HG03460 (cell line): ENCODE measurements around the gene STON2.
"Not testable (repeated sequence)": the region's sequence is repeated elsewhere in the genome, so short reads cannot be mapped to it uniquely, and the experiment has no call there.

Source experiments
- ATAC-seq: cut with Tn5 transposase; IDR thresholded peaks from one replicate; pipeline ENCODE4 v1.9.1; 2021; ENCODE audit not compliant: unreplicated experiment

Gene STON2, protein sequence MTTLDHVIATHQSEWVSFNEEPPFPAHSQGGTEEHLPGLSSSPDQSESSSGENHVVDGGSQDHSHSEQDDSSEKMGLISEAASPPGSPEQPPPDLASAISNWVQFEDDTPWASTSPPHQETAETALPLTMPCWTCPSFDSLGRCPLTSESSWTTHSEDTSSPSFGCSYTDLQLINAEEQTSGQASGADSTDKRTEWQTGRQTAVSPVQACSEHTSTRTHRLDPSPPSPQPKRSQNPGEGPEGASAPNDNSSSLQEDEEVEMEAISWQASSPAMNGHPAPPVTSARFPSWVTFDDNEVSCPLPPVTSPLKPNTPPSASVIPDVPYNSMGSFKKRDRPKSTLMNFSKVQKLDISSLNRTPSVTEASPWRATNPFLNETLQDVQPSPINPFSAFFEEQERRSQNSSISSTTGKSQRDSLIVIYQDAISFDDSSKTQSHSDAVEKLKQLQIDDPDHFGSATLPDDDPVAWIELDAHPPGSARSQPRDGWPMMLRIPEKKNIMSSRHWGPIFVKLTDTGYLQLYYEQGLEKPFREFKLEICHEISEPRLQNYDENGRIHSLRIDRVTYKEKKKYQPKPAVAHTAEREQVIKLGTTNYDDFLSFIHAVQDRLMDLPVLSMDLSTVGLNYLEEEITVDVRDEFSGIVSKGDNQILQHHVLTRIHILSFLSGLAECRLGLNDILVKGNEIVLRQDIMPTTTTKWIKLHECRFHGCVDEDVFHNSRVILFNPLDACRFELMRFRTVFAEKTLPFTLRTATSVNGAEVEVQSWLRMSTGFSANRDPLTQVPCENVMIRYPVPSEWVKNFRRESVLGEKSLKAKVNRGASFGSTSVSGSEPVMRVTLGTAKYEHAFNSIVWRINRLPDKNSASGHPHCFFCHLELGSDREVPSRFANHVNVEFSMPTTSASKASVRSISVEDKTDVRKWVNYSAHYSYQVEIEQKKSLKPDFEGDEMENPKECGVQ

DNA sequence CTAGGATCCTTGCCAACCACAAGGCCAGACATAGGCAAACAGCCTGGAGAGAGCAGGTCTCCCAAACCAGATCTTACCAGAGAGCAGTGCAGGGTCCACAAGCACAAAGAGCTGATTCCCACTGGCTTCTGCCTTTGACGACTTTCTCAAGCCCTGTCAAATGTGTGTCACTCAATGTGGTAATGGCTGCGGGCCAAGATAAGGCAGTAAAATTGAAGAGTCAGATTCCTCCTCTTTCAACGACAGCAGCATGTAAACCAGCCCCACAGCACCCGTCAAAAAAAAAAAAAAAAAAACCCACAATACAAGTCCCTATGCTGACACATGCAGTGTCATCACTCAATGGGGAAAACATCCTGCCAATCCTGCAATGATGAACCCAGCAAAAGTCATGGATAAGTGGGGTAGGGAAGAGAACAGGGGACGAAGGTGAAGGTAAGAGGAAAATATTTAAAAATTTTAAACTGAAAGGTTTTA, at the start of gene STON2:
Gene STON2, minus strand, starts transcription at position 123 of the 477 bp plus-strand sequence. CDS start 1,942 bp downstream, outside the sequence.
- ATAC-seq = no peak

DNA sequence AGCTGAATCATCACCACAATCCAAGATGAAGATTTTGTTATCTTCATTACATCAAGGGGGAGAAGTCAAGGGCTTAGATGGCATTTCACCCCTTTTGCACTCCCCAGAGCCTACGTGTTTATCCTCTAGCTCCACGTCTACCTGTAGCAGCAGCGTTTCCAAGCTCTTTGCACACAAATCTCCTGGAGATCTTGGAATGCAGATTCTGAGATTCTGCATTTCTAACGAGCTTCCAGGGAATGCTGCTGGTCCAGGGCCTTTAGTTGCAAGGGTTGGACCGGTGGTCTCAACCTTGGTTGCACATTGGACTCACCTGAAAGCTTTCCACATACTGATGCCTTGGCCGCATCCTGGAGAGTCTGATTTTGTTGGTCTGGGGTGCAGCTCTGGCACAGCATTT, 49.5 kb upstream of the STON2 start:
- ATAC-seq = no peak

DNA sequence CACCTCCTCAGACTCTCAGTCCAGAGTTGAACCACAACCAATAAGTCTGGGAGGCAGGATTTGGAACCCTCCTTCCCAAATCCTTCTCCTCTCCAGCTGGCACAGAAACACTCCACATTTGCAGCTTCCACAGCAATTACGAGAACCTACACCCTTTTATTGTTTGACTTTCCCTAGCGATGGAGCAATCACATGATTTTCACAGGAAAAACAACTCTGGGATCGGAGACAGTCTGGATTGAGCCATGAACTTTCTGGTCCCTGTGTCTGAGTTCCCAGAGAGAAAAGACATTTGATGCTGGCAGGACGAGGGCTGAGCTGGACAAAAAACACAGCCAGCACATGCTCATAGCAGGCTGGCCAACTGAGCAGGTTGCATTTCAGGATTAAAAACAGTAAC, 49.0 kb upstream of the STON2 start:
- ATAC-seq = no peak

DNA sequence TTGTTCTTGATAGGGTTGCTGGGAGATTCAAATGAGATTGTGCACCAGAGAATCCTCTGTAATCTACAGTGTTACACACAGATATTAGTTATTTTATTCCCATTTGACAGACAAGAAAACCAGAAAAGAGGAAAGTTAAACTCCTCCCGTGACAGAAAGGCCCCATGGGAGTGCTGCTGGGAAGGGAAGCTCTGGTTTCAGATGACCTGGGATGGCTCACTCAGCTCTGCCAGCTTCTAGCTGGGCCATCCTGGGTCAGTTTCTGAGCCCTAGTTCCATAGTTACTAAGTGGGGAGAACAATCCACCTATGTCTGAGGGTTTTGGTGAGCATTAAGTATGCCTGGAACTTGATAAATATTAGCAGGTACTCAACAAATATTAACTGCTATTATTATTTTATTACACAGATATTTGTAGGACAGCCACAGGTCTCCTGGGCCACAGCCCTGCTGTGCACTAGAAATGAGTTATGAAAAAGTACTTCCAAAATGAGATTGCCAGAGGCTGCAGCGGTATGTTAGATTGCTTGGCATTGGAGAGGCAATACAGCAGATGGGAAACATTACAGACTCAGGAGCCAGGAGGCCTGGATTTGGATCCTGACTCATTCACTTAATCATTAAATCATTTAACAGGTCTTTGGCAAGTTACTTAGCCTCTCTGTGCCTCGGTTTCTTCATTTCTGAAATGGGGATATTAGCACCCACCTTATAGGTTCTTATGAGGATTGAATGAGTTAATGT, 47.1 kb upstream of the STON2 start:
- no peak for ATAC-seq

DNA sequence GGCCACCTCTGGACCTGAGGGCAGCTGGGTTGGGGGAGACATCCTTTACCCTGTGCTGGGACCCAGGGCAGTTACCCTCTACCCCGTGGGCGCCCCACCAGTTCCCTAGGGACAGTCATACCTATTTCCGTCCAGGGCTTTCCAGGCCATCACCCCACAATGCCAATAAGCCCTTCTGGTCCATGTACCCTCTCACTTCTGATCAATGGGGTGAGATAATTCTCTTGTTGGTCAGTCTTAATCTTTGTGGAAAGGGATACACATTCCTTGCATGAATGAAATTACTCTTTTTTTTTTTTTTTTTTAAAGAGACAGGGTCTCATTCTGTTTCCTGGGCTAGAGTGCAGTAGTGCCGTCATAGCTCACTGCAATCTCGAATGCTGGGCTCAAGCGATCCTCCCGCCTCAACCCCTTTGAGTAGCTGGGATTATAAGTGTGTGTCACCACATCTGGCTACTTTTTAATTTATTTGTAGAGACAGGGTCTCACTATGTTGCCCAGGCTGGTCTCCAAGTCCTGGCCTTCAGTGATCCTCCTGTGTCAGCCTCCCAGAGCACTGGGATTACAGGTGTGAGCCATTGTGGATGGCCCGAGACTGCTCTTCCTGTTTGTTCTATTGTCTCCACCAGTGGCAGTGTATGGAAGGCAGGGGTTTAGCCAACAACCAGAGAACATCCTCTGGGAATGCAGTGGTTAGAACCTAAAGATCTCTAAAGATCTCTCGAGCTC, 46.3 kb upstream of the STON2 start:
- no peak for ATAC-seq

DNA sequence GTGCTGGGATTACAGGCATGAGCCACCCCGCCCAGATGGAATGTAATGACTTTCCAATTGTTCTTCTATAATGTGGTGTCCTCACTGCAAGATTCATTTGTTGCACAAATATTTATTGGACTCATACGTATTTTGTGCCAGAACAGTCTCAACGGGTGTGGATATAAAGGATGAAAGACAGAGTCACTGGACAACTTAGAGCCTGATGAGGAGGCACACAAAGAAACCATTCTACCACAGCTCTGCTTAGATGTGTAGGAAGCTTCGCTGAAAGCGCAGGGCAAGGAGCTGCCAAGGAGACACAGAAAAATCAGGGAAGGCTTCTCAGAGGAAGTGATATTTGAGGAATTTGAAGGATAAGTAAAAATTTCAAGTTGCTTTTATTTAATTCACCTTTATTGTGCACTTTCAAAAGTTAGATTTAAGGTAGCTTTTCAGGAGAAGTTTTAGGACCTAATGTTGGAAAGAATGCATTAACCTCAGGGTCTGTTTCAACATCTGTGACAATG, 41.6 kb upstream of the STON2 start:
- no peak for ATAC-seq

DNA sequence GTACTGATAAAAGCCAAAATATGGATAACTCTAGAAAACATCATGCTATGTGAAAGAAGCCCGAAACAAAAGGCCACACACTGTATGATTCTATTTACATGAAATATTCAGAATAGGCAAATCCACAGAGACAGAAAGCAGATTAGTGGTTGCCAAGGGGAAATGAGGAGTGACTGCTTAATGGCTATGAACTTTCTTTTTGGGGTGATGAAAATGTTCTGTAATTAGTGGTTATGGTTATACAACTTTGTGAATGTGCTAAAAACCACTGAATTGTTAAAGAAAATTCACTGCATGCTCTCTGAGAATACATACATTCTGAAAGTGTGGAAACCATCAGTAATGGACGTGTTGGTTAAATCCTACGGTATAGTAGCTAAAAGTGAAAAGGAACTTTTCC, 39.9 kb upstream of the STON2 start:
- ATAC-seq = no peak

DNA sequence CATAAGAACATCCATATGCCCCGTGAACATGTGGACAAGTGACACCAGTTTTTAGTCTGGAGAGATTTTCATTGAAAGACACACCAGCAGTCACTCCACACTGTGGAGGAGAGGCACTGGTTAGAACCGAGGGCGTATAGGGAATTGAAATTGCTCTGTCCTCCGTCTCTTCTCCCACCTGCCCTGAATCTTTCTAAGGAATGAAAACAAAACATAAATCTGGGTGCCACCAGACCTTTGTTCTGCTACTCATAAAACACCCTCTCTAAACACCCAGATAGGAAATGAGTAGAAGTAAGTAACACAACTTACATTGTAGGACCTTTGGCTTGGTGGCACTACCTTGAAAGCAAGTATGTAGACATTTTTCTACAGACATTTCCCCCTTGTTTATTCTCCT, 37.1 kb upstream of the STON2 start:
- no peak for ATAC-seq

DNA sequence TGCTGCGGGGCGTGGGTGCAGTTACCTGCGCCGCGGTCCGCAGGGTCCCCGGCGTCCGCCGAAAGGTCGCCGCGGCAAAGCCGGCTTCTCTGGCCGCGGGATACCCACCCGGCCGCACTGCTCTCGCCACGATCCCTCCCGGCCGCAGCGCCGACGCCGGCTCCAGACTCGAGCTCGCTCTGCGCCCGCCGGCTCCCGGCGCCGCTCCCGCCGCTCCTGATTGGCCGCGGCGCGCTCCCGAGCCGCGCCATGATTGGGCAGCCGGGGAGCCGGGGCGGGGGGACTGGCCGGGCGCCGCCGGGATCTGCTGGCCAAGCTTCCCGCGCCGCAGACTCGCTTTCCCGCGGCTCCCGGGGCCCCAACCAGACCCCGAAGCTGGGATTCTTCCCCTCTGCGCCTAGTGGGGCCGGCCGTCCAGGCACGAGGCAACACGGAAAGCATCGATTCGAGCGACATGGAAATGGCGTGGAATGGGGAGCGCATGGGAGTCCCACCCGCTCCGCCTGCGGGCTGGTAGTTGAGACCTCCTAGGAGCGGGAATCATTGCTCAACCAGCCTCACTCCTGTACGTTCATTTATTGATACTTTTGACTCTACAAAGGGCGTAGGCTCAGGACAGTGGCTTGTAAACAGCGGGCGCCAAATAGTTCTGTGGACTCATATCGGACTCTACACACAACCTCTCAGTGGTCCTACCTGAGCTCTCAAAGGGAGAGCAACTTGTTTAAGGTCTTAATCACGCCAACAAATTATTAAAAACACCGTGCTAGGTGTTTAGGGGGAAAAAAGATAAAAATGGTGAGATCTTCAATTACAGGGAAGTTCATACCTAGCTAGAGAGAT, 36.4 kb upstream of the STON2 start:
- peak; percentile 82 for ATAC-seq

DNA sequence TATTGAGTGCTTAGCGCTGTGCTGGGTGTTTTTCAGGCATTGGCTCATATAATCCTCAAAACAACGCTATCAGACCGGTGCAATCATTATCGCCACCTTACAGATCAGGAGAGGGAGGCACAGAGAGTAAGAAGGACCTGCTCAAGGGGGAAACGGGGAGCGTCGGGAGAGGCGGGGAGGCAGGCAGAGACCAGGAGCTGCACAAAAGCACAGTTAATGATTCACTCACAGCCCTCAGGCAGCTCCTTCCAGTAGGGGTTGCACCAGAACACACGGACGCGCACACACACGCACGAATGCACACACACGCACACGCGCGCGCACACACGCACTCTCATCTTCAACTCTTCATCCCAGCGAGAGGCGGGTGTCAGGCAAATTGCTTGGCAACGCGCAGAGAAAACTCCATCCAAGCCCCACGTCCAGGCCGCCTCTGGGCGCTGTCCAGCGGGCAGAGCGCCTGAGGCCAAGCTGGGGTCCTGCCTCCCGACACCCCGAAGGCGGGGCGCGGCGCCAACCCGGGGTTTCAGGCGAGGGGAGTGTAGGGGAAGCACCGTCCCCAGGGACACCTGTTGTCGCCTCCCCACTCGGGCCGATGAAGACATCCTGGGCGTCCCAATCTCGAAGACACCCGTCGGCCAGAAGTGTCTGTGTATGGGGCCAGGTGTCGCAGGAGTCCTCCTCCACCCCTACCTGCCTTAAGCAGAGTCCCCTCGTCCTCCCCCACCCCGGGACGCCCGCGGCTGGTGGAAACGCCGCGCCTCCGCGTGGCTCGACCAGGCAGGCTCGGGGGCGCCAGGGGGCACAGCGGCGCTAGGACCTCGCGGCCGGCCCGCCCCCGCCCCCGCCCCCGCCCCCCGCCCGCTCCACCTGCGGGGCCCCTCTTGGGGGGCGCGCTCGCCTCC, 35.5 kb upstream of the STON2 start:
- peak; percentile 47 for ATAC-seq

DNA sequence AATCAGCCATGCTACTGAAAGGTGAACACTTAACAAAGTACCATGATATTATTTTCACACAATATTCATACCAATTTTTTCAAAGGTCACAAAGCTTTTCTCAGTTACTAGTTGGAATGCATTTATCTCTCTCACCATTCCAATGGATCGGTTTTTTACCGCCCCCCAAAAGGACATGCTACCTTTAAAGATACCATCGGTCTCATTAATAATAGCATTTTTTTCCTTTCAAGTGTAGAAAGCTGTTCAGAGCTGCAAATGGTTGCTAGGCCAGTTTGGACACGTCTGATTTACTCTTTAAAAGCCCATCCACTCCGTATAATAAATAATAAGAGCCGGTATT, 34.9 kb upstream of the STON2 start:
- no peak for ATAC-seq

DNA sequence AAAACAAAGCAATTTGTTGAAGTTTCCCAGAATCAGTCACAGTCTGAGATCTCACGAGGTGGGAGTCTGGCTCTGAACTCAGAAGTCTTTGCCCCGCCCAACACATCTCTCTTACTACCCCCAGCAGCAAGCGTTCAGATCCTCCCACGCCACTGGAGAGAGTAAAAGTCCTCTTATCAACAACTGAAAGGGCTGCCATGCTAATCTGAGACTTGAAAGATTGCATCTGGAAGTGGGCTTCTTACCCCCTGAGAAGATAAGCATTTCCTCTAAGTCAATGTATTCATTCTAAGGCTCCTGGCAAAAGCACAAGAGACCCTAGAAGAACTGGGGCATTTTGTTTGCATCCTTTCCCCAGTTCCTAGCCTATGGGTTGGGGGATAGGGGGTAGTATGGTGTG, 34.1 kb upstream of the STON2 start:
- no peak for ATAC-seq

DNA sequence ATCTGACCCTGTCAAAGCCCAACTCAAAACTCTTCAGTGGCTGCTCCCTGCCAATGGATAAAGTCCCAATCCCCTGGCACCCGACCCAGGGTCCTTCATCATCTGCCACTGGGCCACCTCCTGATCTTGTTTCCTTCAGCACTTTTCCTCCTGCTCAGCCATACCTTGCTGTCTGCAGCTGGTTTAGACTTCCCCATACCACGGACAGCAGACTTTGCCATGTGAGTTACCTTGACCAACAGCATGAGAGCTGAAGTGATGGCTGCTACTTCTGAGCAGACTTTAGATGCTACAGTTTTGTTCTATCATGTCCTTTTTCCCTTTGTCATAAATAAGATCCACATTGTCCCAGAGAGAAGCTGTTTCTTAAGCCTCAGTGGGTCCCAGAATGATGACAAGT, 33.3 kb upstream of the STON2 start:
- ATAC-seq = no peak

DNA sequence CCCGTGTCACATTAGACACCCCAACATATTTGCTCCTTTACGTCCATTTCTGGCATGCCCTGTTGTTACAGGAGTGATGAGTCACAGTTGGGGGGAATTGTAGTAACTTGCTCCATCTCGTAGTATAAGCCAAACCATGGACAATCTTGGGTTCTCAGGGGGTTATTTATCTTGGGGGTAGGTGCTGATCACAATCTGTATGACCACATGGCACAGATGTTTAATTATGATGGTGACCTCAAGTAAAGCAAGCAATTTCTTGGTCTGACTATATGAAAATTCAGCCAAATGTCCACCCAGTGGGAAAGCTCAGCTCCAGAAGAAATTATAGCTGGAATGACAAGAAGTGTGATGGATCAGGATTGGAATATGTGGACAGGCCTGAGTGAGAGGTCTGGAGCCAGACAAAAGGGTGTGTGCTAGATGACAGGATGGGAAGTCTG, 32.1 kb upstream of the STON2 start:
- ATAC-seq = no peak

DNA sequence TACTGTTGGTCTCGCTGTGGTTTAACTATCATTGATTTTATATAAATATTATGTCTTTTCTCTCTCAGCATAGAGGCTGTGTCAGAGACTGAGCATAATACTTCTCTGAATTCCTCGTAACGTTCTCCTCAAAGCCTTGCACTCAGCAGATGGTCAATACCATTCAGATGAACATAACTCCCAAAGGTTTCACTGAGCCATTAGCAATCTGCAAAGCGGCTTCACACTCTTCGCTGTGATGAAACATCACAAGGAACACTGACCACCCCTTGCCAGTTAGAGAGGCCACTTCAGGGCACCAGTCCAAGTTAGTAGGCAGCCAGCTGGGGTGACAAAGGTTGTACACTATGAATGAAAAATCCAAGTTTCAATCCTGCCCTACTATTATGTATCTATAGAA, 30.1 kb upstream of the STON2 start:
- no peak for ATAC-seq

DNA sequence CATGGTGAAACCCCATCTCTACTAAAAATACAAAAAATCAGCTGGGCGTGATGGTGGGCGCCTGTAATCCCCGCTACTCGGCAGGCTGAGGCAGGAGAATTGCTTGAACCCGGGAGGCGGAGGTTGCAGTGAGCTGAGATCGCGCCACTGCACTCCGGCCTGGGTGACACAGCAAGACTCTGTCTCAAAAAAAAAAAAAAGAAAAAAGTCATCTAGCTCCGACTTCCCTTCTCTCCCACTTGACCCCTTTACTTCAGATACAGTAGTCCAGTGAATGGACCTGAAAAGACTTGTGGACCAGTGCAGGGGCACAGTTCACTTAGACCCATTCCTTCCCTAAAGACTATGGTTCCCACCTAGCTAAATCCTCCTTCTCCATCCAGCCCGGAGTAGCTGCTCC, 29.6 kb upstream of the STON2 start:
- ATAC-seq = not testable (repeated sequence)

DNA sequence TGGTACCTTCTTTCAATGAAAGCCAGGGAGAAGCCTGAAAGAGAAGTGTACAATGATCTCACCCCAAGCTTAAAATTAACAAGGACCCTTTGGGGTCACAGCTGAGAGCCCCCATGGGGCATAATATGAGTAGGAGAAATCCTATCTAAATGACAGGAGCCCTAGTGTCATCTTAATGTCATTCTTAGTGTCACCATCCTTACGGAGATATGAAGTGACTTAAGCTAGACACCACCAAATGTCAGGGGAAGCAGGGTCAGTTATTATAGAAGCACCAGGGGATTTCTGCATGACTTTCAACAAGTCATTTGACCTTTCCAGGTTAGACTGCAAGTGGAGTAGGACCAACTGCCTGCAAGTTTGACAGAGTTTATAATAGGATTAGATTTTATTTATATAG, 28.9 kb upstream of the STON2 start:
- ATAC-seq = no peak

DNA sequence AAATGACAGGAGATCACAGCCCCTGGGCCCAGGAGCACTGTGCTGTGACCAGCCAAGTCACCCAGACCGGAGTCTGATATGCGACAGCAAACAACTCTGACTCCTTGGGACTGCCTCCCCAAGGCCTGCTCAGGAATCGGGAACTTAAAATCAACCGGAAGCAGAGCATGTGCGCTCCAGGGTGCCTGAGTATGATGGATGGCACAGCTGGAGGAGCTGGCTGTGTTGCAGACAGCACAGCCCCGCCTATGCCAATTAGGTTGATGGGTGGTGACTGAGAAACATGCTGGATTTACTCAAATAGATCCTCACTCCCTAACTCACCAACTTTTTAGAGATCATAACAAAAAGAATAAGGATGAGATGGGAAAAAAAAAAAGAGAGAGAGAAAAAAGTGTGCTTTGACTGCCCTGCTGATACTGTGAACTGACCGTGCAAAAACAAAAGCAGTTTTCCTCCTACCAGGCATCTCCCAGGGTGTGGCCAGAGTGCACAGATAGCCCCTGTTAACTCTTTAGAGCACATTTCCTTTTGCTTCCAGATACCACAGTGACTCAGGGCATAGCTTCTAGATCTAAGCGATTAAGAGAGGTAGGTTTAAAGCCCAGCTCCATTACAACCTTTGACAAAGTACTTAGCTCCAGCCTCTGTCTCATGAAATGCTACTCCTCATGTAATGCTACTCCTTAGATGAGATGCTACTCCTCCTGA, 27.4 kb upstream of the STON2 start:
- no peak for ATAC-seq
